HG03571 (cell line): ENCODE results near the gene AFG1L.
"Not testable (repeated sequence)": the region's sequence is repeated elsewhere in the genome, so short reads cannot be mapped to it uniquely, and the experiment has no call there.

Experiments
- ATAC-seq: cut with Tn5 transposase; IDR thresholded peaks from one replicate; pipeline ENCODE4 v1.9.1; 2021; ENCODE audit not compliant: unreplicated experiment

The AFG1L gene

GRCh38 chr6:108550256-108550655 lies 255.4 kb downstream of the AFG1L start:
- ATAC-seq: no peak

- ATAC-seq: no peak
Observed at GRCh38 chr6:108555399-108556052, 260.7 kb downstream of the AFG1L start.

- no peak for ATAC-seq
Observed at GRCh38 chr6:108556250-108556649, 261.4 kb downstream of the AFG1L start.

- ATAC-seq: no peak
Observed at GRCh38 chr6:108556866-108557493, 262.1 kb downstream of the AFG1L start.

GRCh38 chr6:108557494-108558371 lies 262.9 kb downstream of the AFG1L start:
- no peak for ATAC-seq

GRCh38 chr6:108558372-108559096 lies 263.7 kb downstream of the AFG1L start:
- ATAC-seq: peak; percentile 52

- peak; percentile 34 for ATAC-seq
Observed at GRCh38 chr6:108559097-108559883, 264.4 kb downstream of the AFG1L start.

GRCh38 chr6:108559884-108560462 lies 265.1 kb downstream of the AFG1L start:
- ATAC-seq: no peak

GRCh38 chr6:108560463-108561308 lies 265.8 kb downstream of the AFG1L start, which contains the start of gene FOXO3:
Gene FOXO3, plus strand, starts transcription at chr6:108560917. Its CDS starts 292 bp downstream, at chr6:108561209.
- ATAC-seq: no peak

- not testable (repeated sequence) for ATAC-seq
Observed at GRCh38 chr6:108561309-108561647, 266.4 kb downstream of the AFG1L start.

- no peak for ATAC-seq
Observed at GRCh38 chr6:108561742-108562502, 267.1 kb downstream of the AFG1L start.

GRCh38 chr6:108562503-108562993 lies 267.7 kb downstream of the AFG1L start:
- no peak for ATAC-seq

GRCh38 chr6:108563292-108563691 lies 268.4 kb downstream of the AFG1L start:
- no peak for ATAC-seq

- no peak for ATAC-seq
Observed at GRCh38 chr6:108564178-108564577, 269.3 kb downstream of the AFG1L start.

GRCh38 chr6:108565091-108565766 lies 270.4 kb downstream of the AFG1L start:
- ATAC-seq: peak; percentile 75

- no peak for ATAC-seq
Observed at GRCh38 chr6:108565893-108566292, 271.0 kb downstream of the AFG1L start.

- no peak for ATAC-seq
Observed at GRCh38 chr6:108566406-108566805, 271.6 kb downstream of the AFG1L start.

GRCh38 chr6:108568101-108568500 lies 273.2 kb downstream of the AFG1L start:
- ATAC-seq: no peak
